Eye (tissue), 1 donor: ENCODE measurements around the gene HNMT.
A peak's percentile ranks its signal among the peaks of the same experiment; 100 is the strongest.
"Not testable (repeated sequence)": the region's sequence is repeated elsewhere in the genome, so short reads cannot be mapped to it uniquely, and the experiment has no call there.

Source experiments
- DNase-seq: peaks from one replicate; pipeline ENCODE4 v3.0.0-alpha.2; 2015

HNMT gene

DNA sequence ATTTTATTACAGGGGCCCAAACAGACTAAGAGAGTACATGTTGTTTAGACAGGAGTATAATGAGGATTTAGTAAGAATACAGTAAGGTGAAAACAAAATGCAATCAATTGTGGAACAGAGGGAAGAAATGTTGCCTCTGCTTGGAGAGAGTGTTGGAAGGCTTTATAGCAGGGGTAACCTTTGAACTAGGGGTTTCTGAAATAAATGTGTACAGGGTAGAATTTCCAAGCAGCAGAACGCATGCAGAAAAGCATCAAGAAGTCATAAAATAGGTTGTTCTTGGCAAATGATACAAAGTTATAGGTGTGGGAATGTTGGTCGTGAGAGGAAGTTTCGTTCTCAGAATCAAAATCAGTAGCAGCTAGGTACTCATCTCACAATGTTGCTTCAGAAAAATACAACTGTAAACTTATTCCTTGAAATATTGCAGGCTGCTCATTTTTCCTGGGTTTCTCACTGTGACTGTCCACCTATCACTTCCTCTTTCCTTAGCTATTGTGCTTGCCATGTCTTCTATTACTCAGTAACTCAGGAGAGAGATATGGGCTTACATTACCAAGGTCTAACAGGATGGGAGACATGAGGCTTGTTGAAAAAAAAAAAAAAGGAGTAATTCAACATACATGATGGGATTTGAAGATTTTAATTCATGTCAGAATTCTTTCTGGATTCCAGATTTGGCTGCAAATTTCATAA, 17.1 kb upstream of the HNMT start:
- no peak for DNase-seq

DNA sequence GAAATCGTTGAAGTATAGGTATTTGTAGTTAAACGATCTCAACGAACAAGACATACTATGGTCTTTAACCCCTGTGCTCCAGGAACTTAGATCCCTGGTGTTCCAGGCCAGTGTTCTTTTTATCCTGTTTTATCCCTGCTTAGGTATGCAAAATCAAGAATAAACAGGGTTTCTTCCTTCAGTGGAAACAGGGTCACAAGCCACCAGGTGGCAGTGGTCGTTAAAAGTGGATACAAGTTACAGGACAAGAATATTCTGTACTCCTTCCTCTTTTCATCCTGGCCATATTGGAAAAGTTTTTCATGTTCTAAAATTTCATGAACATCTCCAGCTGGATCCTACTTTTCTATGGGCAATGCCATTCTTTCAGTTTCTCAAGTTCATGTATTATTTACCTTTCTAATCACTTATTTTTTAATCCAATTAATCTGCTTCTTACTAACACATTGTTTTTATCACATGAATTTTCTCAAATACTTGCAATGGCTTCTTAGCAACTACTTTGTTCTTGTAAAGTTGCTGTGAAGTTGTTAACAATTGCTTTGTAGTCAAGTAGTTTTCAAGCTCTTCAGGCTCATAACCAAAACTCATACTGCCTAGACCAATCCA, 16.4 kb upstream of the HNMT start:
- peak; percentile 76 for DNase-seq

DNA sequence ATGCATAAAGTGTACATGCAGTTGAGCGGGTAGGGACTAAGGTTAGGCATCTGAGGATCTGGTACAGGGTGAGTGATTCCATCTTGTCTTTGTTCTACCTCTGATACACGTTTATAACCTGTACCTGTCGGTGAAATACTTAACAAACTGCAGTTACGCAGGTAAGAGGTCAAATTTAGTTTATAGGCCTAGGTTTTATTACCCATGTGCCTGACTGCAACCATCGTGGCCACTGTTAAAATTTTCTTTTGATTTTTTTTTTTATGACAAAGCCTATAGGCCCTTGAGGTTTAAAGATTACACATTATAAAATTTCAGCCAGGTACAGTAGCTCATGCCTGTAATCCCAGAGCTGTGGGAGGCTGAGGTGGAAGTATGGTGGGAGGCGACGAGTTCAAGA, 15.4 kb upstream of the HNMT start:
- no peak for DNase-seq

DNA sequence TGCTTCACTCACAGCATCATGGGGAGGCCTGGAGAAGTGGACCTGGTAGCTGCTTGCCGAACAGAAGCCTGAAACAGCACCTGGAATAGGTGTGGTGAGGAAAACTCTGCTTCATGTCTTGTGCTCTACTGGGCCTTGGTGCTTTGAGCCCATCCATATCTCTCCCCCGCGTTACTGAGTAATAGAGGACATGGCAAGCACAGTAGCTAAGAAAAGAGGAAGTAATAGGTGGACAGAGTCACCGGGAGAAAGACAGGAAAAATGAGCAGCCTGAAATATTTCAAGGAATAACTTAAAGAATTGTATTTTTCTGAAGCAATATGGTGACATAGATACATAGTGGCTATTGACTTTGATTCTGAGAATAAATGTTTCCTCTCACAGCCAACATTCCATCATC, 14.0 kb upstream of the HNMT start:
- no peak for DNase-seq

DNA sequence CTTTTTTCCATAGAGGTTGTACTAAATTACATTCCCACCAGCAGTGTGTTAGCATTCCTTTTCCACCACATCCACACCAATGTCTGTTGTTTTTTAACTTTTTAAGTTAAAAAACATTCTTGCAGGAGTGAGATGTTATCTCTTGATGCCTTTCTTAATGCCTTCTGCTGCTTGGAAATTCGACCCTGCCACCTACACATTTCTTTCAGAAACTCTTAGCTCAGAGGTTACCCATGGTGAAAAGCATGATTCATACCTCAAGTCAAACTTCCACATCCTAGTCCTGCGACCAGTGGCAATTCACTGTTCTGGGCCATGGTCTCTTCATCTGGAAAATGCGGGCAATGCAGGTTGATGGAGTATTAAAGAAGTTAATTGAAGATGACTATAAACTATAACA, 12.7 kb upstream of the HNMT start:
- DNase-seq = no peak

GRCh38 chr2:137952586-137953129, 11.6 kb upstream of the HNMT start:
- no peak for DNase-seq

DNA sequence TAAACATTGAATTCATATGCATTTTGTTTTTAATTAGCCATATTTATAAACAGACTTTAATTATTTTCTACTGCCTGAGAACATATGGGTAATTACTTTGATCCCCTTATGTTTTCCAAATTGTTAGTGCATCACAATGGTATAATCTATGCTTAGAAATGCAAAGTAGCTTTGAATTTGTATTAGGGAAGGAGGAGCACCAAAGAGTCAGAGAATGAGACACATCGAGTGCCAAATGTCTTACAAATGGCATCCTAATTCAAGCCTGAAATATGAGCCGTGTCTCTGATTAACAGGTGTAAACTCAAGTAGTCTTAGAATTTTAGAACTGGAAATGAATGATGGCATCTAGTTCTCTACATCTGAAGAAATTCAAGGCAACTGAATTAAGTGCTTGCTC, 8.7 kb upstream of the HNMT start:
- DNase-seq = no peak

- DNase-seq = no peak
Observed at GRCh38 chr2:137957033-137957432, 7.2 kb upstream of the HNMT start.

- DNase-seq = no peak
Observed at GRCh38 chr2:137959166-137959565, 5.1 kb upstream of the HNMT start.

- DNase-seq = no peak
Observed at GRCh38 chr2:137960223-137960622, 4.0 kb upstream of the HNMT start.

GRCh38 chr2:137961602-137962001, 2.7 kb upstream of the HNMT start:
- no peak for DNase-seq

DNA sequence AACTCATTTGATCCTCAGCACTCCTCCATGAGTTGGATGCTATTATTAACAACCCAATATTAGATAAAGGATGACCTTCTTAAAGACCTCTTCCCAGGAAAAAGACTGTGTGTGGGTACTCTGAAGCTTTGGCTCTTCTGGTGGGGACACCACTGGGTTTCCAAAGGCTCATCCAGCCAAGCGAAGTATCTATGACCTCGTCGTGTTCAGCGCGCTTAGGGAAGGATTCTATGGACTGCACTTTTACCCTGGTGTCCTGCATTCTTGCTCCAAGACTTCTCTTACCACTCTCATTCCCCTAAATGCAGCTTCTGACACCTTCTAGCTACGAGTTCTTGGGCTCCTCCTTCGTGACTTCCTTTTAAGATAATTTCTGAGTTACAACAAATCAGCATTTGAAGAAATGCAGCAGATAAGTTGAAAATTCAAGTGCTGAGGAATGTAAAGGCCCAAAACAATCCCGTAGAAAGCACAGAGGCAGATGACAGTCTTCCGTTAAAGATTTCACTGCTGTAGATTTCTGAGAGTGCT, 673 bp upstream of the HNMT start:
- DNase-seq = no peak

DNA sequence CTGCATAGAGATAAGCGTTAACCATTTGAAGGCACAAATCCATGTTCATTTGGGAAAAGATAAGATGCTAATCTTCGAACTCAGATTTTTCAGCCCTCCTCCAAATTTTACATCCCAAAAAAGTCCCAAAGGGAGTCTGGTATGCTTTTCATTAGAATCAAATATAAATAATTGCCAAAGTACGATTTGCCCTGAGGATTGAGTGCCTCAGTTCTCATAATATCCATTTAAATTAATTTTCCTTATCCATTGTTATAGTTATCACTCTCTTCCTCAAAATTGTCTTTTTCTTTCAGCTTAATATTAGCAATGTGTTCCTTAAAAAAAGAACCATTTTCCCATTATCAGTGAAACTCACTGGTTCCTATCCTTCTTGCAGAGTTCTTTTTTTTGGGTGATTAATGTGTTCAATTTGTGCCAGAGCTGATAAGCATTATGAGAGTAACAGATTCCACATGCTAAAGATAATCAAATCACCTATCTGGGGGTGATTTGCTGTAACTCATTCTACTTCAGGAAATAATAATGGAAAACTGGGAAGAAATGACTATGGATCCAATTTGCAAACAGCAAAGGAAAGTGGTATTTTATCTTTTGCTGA, 686 bp downstream of the HNMT start:
- peak; percentile 23 for DNase-seq

GRCh38 chr2:137966043-137966442, 1.8 kb downstream of the HNMT start:
- DNase-seq = no peak

DNA sequence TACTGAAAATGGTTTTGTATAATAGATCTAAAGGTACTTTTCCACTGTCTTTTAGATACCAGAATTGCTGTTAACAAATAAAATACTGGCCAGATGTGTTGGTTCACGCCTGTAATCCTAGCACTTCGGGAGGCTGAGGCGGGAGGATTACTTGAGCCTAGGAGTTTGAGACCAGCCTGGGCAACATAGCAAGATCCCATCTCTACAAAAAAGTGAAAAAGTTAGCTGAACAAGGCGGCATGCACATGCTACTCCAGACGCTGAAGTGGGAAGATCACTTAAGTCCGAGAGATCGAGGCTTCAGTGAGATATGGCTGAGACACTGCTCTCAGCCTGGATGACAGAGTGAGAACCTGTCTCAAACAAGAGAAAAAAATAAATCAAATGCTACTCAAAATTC, 2.8 kb downstream of the HNMT start:
- DNase-seq = no peak

- DNase-seq = no peak
Observed at GRCh38 chr2:137968477-137969417, 4.5 kb downstream of the HNMT start.

- no peak for DNase-seq
Observed at GRCh38 chr2:137969418-137969765, 5.1 kb downstream of the HNMT start.

- no peak for DNase-seq
Observed at GRCh38 chr2:137969876-137970275, 5.6 kb downstream of the HNMT start.

- not testable (repeated sequence) for DNase-seq
Observed at GRCh38 chr2:137971259-137971658, 7.0 kb downstream of the HNMT start.

GRCh38 chr2:137973280-137973679, 9.0 kb downstream of the HNMT start:
- DNase-seq = no peak

GRCh38 chr2:137975280-137976271, 11.3 kb downstream of the HNMT start:
- DNase-seq = no peak

DNA sequence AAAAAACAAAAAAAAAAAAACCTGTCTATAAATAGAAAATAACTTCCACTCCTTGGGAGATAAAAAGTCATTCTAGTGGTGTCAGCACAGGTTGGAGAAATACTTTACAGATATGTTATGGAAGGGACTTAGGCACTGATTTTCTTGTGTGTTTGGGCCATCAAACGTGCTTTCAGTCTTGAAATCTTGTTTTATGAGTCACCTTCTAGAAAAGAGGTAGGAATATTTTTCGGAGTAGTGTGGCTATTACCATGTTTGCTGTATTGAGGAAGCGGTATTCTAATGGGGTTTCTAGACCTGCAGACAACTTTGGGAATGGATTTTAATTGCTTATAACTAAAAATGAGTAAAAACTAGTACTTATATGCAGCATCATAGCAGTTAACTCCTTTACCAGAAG, 12.0 kb downstream of the HNMT start:
- DNase-seq = no peak
